LoVo (cell line): ENCODE results near the gene TMED4.
A peak's percentile ranks its signal among the peaks of the same experiment; 100 is the strongest.
"Not testable (repeated sequence)": the region's sequence is repeated elsewhere in the genome, so short reads cannot be mapped to it uniquely, and the experiment has no call there.

Experiments used
- DNase-seq: peaks from one replicate; pipeline ENCODE4 v3.0.0-alpha.2; 2016; ENCODE audit warnings: low spot score

TMED4 gene

GRCh38 chr7:44568771-44569560 lies 13.1 kb downstream of the TMED4 start:
- DNase-seq = no peak

- DNase-seq = no peak
Measured at GRCh38 chr7:44567884-44568283, 14.1 kb downstream of the TMED4 start.

- DNase-seq = no peak
Measured at GRCh38 chr7:44566680-44567079, 15.4 kb downstream of the TMED4 start.

- DNase-seq = no peak
Measured at GRCh38 chr7:44565795-44566559, 16.1 kb downstream of the TMED4 start.

GRCh38 chr7:44565097-44565794 lies 16.8 kb downstream of the TMED4 start:
- DNase-seq = peak; percentile 67

GRCh38 chr7:44564606-44565005 lies 17.4 kb downstream of the TMED4 start:
- no peak for DNase-seq

- DNase-seq = no peak
Measured at GRCh38 chr7:44563171-44563679, 18.8 kb downstream of the TMED4 start.

- DNase-seq = not testable (repeated sequence)
Measured at GRCh38 chr7:44562622-44562962, 19.4 kb downstream of the TMED4 start.

GRCh38 chr7:44561962-44562621 lies 19.9 kb downstream of the TMED4 start:
- peak; percentile 88 for DNase-seq

GRCh38 chr7:44561481-44561880 lies 20.6 kb downstream of the TMED4 start:
- no peak for DNase-seq

- DNase-seq = no peak
Measured at GRCh38 chr7:44559485-44559884, 22.5 kb downstream of the TMED4 start.

GRCh38 chr7:44557485-44557884 lies 24.5 kb downstream of the TMED4 start:
- no peak for DNase-seq

GRCh38 chr7:44555350-44555749 lies 26.7 kb downstream of the TMED4 start:
- no peak for DNase-seq

GRCh38 chr7:44552473-44553005 lies 29.5 kb downstream of the TMED4 start:
- not testable (repeated sequence) for DNase-seq

GRCh38 chr7:44549457-44549856 lies 32.6 kb downstream of the TMED4 start:
- DNase-seq = no peak

- no peak for DNase-seq
Measured at GRCh38 chr7:44548893-44549292, 33.1 kb downstream of the TMED4 start.

GRCh38 chr7:44547536-44548231 lies 34.3 kb downstream of the TMED4 start:
- DNase-seq = no peak

- DNase-seq = no peak
Measured at GRCh38 chr7:44541876-44542610, 40.0 kb downstream of the TMED4 start.

GRCh38 chr7:44541028-44541869 lies 40.8 kb downstream of the TMED4 start, which contains the start of gene NPC1L1:
Gene NPC1L1 (minus strand): TSS chr7:44541330. CDS start chr7:44541259, 71 bp downstream.
- DNase-seq = no peak
